Prostate gland (tissue), 2 donors: ENCODE measurements around the gene ZMAT2. TPM values are rescaled to one million over a fixed set of nuclear protein-coding genes. Genes with fewer than 3 reads are reported as not detected.
A peak's percentile ranks its signal among the peaks of the same experiment; 100 is the strongest.
"Not testable (repeated sequence)": the region's sequence is repeated elsewhere in the genome, so short reads cannot be mapped to it uniquely, and the experiment has no call there.

Experiments
- DNase-seq: peaks from one replicate; pipeline ENCODE4 v3.0.0-alpha.2; 2019; ENCODE audit warnings: low spot score
- H3K27ac ChIP-seq, 2 donors: fragments of 200-600 bp; sonication (generic); 2 replicates each; pipeline ENCODE4 v1.5.1; 2017 to 2019
- H3K27me3 ChIP-seq: fragments of 200-600 bp; sonication (generic); replicated peaks from 2 replicates; pipeline ENCODE4 v1.5.1; 2019; ENCODE audit not compliant: insufficient read depth
- H3K36me3 ChIP-seq, 2 donors: fragments of 200-600 bp; sonication (generic); 1 replicate in 1 of 2; 2 replicates in 1 of 2; pipeline versions ENCODE4 v1.5.1 to v1.8.1; 2017 to 2019
- H3K4me1 ChIP-seq: fragments of 200-600 bp; sonication (generic); replicated peaks from 2 replicates; pipeline ENCODE4 v1.5.1; 2019
- H3K4me3 ChIP-seq, 2 donors: fragments of 200-600 bp; sonication (generic); 2 replicates each; pipeline ENCODE4 v1.5.1; 2017 to 2019
- H3K9me3 ChIP-seq: fragments of 200-600 bp; sonication (generic); 2 replicates; pipeline ENCODE4 v1.5.1; 2017
- CTCF ChIP-seq, 4 experiments: fragments of 200-600 bp in 2 of 4; fragments of 450-650 bp in 2 of 4; sonication (generic) in 2 of 4; IDR thresholded peaks; 1 replicate in 3 of 4; 2 replicates in 1 of 4; pipeline ENCODE4 v1.5.1; 2016 to 2019; ENCODE audit warnings: antibody characterized with exemption in 4 of 4, mild to moderate bottlenecking in 2 of 4, moderate library complexity in 2 of 4
- POLR2A ChIP-seq: fragments of 450-650 bp; IDR thresholded peaks from one replicate; pipeline ENCODE4 v1.6.1; 2016; ENCODE audit warnings: antibody characterized with exemption, mild to moderate bottlenecking
- POLR2AphosphoS5 ChIP-seq: sonication (generic); formaldehyde crosslinking; IDR thresholded peaks from one replicate; pipeline ENCODE4 v1.6.1; 2017; ENCODE audit warnings: antibody characterized with exemption
- WGBS: methylation state at CpG from one replicate; pipeline ENCODE4 v1.1.5; 2018; 5-methylcytosine and 5-hydroxymethylcytosine counted together
- intact Hi-C: fragments of 100-400 bp; cut with DNase I; formaldehyde crosslinking; loops from one replicate; pipeline ENCODE4 v1.14.2; 2022
- total RNA-seq, 2 donors: library from RNA; depleted of rRNA; stranded (reverse); fragments of >200 nt; gene quantifications; one replicate each; pipeline ENCODE4 v1.1.0, GENCODE V29; 2016

Gene ZMAT2
- total RNA-seq, 2 donors from 2014 or later: 26.0 to 36.8 TPM

- Histone ChIP-seq H3K27me3 (no peaks in the 10 kb centered on the region), H3K36me3 (no peaks in the 10 kb centered on the region), H3K4me3 (peak overlapping the region; percentile 42 to 55), H3K27ac (peak overlapping the region; percentile 91 to 95), H3K4me1 (no peaks in the 10 kb centered on the region), H3K9me3 (no peaks in the 10 kb centered on the region)
- peak; percentile 93 for DNase-seq
- intact Hi-C loops: loop anchor here (10.0 kb wide), 1 partner anchor 336 kb away; no protein-coding TSS in a partner anchor
- TF ChIP-seq POLR2AphosphoS5: peak; percentile 94
- no peak for TF ChIP-seq CTCF (IDR thresholded peaks at IDR 0.05)
- TF ChIP-seq POLR2A: peak; percentile 71
- WGBS: 0% methylated on average over 27 of the region's 27 CpGs
Measured at GRCh38 chr5:140710899-140711552, 10.8 kb downstream of the ZMAT2 start.

GRCh38 chr5:140711794-140712193 is 11.5 kb downstream of the ZMAT2 start:
- Histone ChIP-seq H3K27ac (peak overlapping the region in 1 of 2 donors; percentile 95), H3K9me3 (no peaks in the 10 kb centered on the region), H3K27me3 (no peaks in the 10 kb centered on the region), H3K36me3 (no peaks in the 10 kb centered on the region), H3K4me1 (no peaks in the 10 kb centered on the region), H3K4me3 (no peak overlapping the region)
- DNase-seq: no peak
- TF ChIP-seq POLR2A (no peak), POLR2AphosphoS5 (no peak), CTCF (IDR thresholded peaks at IDR 0.05) (no peak)
- 73% methylated on average over 1 of the region's 1 CpG for WGBS
- intact Hi-C loops: loop anchor here (10.0 kb wide), 1 partner anchor 337 kb away; no protein-coding TSS in a partner anchor

- DNase-seq: no peak
- no peak for TF ChIP-seq POLR2AphosphoS5
- TF ChIP-seq POLR2A: no peak
- TF ChIP-seq CTCF (IDR thresholded peaks at IDR 0.05): no peak
- Histone ChIP-seq H3K4me3 (no peak overlapping the region), H3K27ac (no peak overlapping the region), H3K9me3 (no peaks in the 10 kb centered on the region), H3K4me1 (no peaks in the 10 kb centered on the region), H3K27me3 (no peaks in the 10 kb centered on the region), H3K36me3 (no peaks in the 10 kb centered on the region)
- intact Hi-C loops: loop anchor here (10.0 kb wide), 1 partner anchor 339 kb away; no protein-coding TSS in a partner anchor
- 87% methylated on average over 1 of the region's 1 CpG for WGBS
Measured at GRCh38 chr5:140713562-140714094, 13.4 kb downstream of the ZMAT2 start.

GRCh38 chr5:140716238-140716637 is 16.0 kb downstream of the ZMAT2 start:
- not testable (repeated sequence) for H3K27ac ChIP-seq, H3K27me3 ChIP-seq, H3K9me3 ChIP-seq, H3K4me1 ChIP-seq, DNase-seq, H3K4me3 ChIP-seq, H3K36me3 ChIP-seq
- intact Hi-C loops: loop anchor here (10.0 kb wide), 1 partner anchor 341 kb away; no protein-coding TSS in a partner anchor
- WGBS: 95% methylated on average over 2 of the region's 2 CpGs

GRCh38 chr5:140718266-140718592 is 18.0 kb downstream of the ZMAT2 start:
- Histone ChIP-seq H3K27ac (peak overlapping the region; percentile 14), H3K27me3 (no peaks in the 10 kb centered on the region), H3K9me3 (no peaks in the 10 kb centered on the region), H3K4me3 (no peak overlapping the region), H3K36me3 (no peaks in the 10 kb centered on the region), H3K4me1 (no peaks in the 10 kb centered on the region)
- no peak for DNase-seq
- TF ChIP-seq POLR2AphosphoS5: no peak
- TF ChIP-seq POLR2A: no peak
- TF ChIP-seq CTCF (IDR thresholded peaks at IDR 0.05): no peak
- intact Hi-C loops: loop anchor here (10.0 kb wide), 1 partner anchor 343 kb away; no protein-coding TSS in a partner anchor
- WGBS: 47% methylated on average over 7 of the region's 7 CpGs

- H3K4me3 ChIP-seq, DNase-seq, H3K36me3 ChIP-seq, H3K4me1 ChIP-seq, intact Hi-C loops, H3K27ac ChIP-seq, H3K9me3 ChIP-seq, H3K27me3 ChIP-seq: not testable (repeated sequence)
- WGBS: 44% methylated on average over 6 of the region's 6 CpGs
Measured at GRCh38 chr5:140720738-140721137, 20.5 kb downstream of the ZMAT2 start.

GRCh38 chr5:140721395-140721794 is 21.1 kb downstream of the ZMAT2 start:
- DNase-seq, H3K27ac ChIP-seq, H3K36me3 ChIP-seq, H3K27me3 ChIP-seq, H3K4me1 ChIP-seq, H3K4me3 ChIP-seq, intact Hi-C loops, H3K9me3 ChIP-seq: not testable (repeated sequence)
- 68% methylated on average over 5 of the region's 5 CpGs for WGBS
